IMR-90 (cell line): ENCODE results near the gene ULK2. TPM values are rescaled to one million over a fixed set of nuclear protein-coding genes. Genes with fewer than 3 reads are reported as not detected.
A peak's percentile ranks its signal among the peaks of the same experiment; 100 is the strongest.

Experiments
- ATAC-seq: fragments of 200-7000 bp; cut with Tn5 transposase; 2 replicates; pipeline ENCODE4 v1.9.1; 2020; ENCODE audit warnings: low read depth, mild to moderate bottlenecking, moderate library complexity
- Bru-seq: library from RNA; stranded (reverse); fragments of 400-500 nt; gene quantifications from one replicate; lab custom pipeline; 2021; lab: Mats Ljungman, UMichigan
- BruChase-seq, 2 experiments: library from RNA; stranded (reverse); fragments of 400-500 nt; gene quantifications; one replicate each; lab custom pipeline; 2021; lab: Mats Ljungman, UMichigan
- BruUV-seq: library from RNA; stranded (reverse); fragments of 400-500 nt; replicated peaks from 2 replicates; lab custom pipeline; 2021; lab: Mats Ljungman, UMichigan
- CTCF ChIA-PET: fragments of 300-600 bp; formaldehyde crosslinking; extraction: SDS; loops from one replicate; lab custom pipeline; 2021; ENCODE audit warnings: antibody characterized with exemption; lab: Yijun Ruan, JAX
- POLR2A ChIA-PET: fragments of 300-600 bp; sonication (Branson Sonifier 250); formaldehyde crosslinking; loops from one replicate; lab custom pipeline; 2022; ENCODE audit warnings: antibody characterized with exemption; ENCODE audit not compliant: unreplicated experiment; lab: Charles Lee
- DNase-seq: peaks from one replicate; pipeline ENCODE4 v3.0.0; 2013
- H2AFZ ChIP-seq: replicated peaks from 2 replicates; pipeline ENCODE3; 2013; ENCODE audit warnings: low read length, mild to moderate bottlenecking; ENCODE audit not compliant: poor library complexity
- H2AK5ac ChIP-seq: 2 replicates; pipeline ENCODE4 v1.6.1; 2013; ENCODE audit warnings: low read depth, low read length, inconsistent platforms
- H2AK9ac ChIP-seq: replicated peaks from 2 replicates; pipeline ENCODE3; 2013; ENCODE audit warnings: mild to moderate bottlenecking, low read depth, low read length, moderate library complexity; ENCODE audit not compliant: poor library complexity
- H2BK120ac ChIP-seq: 2 replicates; pipeline ENCODE4 v1.6.1; 2013; ENCODE audit warnings: low read depth, low read length, inconsistent platforms
- H2BK15ac ChIP-seq: 3 replicates; pipeline ENCODE4 v1.6.1; 2013; ENCODE audit warnings: low read depth, low read length, inconsistent platforms
- H2BK20ac ChIP-seq: 2 replicates; pipeline ENCODE4 v1.6.1; 2013; ENCODE audit warnings: low read depth, mild to moderate bottlenecking, inconsistent platforms, low read length, moderate library complexity
- H2BK5ac ChIP-seq: 2 replicates; pipeline ENCODE4 v1.6.1; 2013; ENCODE audit warnings: mild to moderate bottlenecking, low read depth, low read length, inconsistent platforms; ENCODE audit not compliant: poor library complexity, severe bottlenecking
- H3K14ac ChIP-seq: replicated peaks from 2 replicates; pipeline ENCODE4 v1.6.1; 2013; ENCODE audit warnings: low read depth, low read length, inconsistent platforms
- H3K18ac ChIP-seq: 2 replicates; pipeline ENCODE4 v1.6.1; 2013; ENCODE audit warnings: low read depth, low read length, control low read depth
- H3K23ac ChIP-seq: 2 replicates; pipeline ENCODE4 v1.6.1; 2013; ENCODE audit warnings: low read depth, low read length, inconsistent platforms
- H3K27ac ChIP-seq: 2 replicates; pipeline ENCODE4 v1.5.1; 2013; ENCODE audit warnings: mild to moderate bottlenecking, control low read depth, low read length; ENCODE audit not compliant: insufficient read depth
- H3K27me3 ChIP-seq: 2 replicates; pipeline ENCODE4 v1.6.1; 2013; ENCODE audit warnings: low read length; ENCODE audit not compliant: control insufficient read depth, insufficient read depth
- H3K36me3 ChIP-seq: 2 replicates; pipeline ENCODE4 v1.6.1; 2013; ENCODE audit warnings: low read length, mixed read lengths; ENCODE audit not compliant: control insufficient read depth, insufficient read depth
- H3K4ac ChIP-seq: 2 replicates; pipeline ENCODE4 v1.6.1; 2013; ENCODE audit warnings: low read depth, low read length, inconsistent platforms
- H3K4me1 ChIP-seq: 2 replicates; pipeline ENCODE4 v1.6.1; 2013; ENCODE audit warnings: low read length, mixed read lengths; ENCODE audit not compliant: control insufficient read depth, insufficient read depth
- H3K4me2 ChIP-seq: 2 replicates; pipeline ENCODE4 v1.6.1; 2013; ENCODE audit warnings: low read depth, mild to moderate bottlenecking, control low read depth, low read length, moderate library complexity
- H3K4me3 ChIP-seq: 2 replicates; pipeline ENCODE4 v1.5.1; 2013; ENCODE audit warnings: low read depth, mild to moderate bottlenecking, control low read depth, low read length, moderate library complexity; ENCODE audit not compliant: insufficient read depth
- H3K56ac ChIP-seq: 2 replicates; pipeline ENCODE4 v1.6.1; 2013; ENCODE audit warnings: low read length, inconsistent platforms; ENCODE audit not compliant: insufficient read depth; ENCODE audit errors: extremely low read depth
- H3K79me1 ChIP-seq, 2 experiments: 2 replicates each; pipeline ENCODE4 v1.6.1; 2013; ENCODE audit warnings: low read length in 2 of 2, inconsistent platforms in 1 of 2, low read depth in 1 of 2
- H3K9ac ChIP-seq: 2 replicates; pipeline ENCODE4 v1.6.1; 2013; ENCODE audit warnings: low read depth, low read length, control low read depth
- H3K9me1 ChIP-seq: 2 replicates; pipeline ENCODE4 v1.6.1; 2013; ENCODE audit warnings: low read length, inconsistent platforms; ENCODE audit not compliant: insufficient read depth
- H3K9me3 ChIP-seq: 2 replicates; pipeline ENCODE4 v1.6.1; 2013; ENCODE audit warnings: low read length; ENCODE audit not compliant: control insufficient read depth, insufficient read depth
- H4K20me1 ChIP-seq: 2 replicates; pipeline ENCODE4 v1.6.1; 2013; ENCODE audit warnings: low read length, inconsistent platforms; ENCODE audit not compliant: insufficient read depth
- H4K5ac ChIP-seq: 2 replicates; pipeline ENCODE4 v1.6.1; 2013; ENCODE audit warnings: mild to moderate bottlenecking, low read depth, low read length, control low read depth
- H4K8ac ChIP-seq, 2 experiments: 2 replicates each; pipeline ENCODE4 v1.6.1; 2013; ENCODE audit warnings: low read depth in 2 of 2, low read length in 2 of 2, control low read depth in 1 of 2, inconsistent platforms in 1 of 2
- H4K91ac ChIP-seq: 2 replicates; pipeline ENCODE4 v1.6.1; 2013; ENCODE audit warnings: low read depth, low read length, inconsistent platforms; ENCODE audit not compliant: insufficient read depth
- ELK1 ChIP-seq: fragments of 150-350 bp; IDR thresholded peaks from 2 replicates; pipeline ENCODE4 v1.6.1; 2016; ENCODE audit warnings: low read depth, mild to moderate bottlenecking, low read length, moderate library complexity, borderline replicate concordance
- FOS ChIP-seq: fragments of 150-350 bp; IDR thresholded peaks from 2 replicates; pipeline ENCODE4 v1.6.1; 2016; ENCODE audit warnings: low read depth, low read length
- MAFK ChIP-seq: IDR thresholded peaks from 2 replicates; pipeline ENCODE4 v1.6.1; 2012; ENCODE audit warnings: low read depth, low read length, improper control_type of control experiment
- MXI1 ChIP-seq: IDR thresholded peaks from 2 replicates; pipeline ENCODE4 v1.6.1; 2012; ENCODE audit warnings: low read depth, mild to moderate bottlenecking, low read length, moderate library complexity, borderline replicate concordance
- NFE2L2 ChIP-seq: fragments of 150-350 bp; IDR thresholded peaks from 2 replicates; pipeline ENCODE4 v1.6.1; 2016; ENCODE audit warnings: low read depth, mild to moderate bottlenecking, low read length
- RAD21 ChIP-seq: IDR thresholded peaks from 2 replicates; pipeline ENCODE4 v1.6.1; 2012; ENCODE audit warnings: low read length, improper control_type of control experiment
- RFX5 ChIP-seq: IDR thresholded peaks from 2 replicates; pipeline ENCODE4 v1.8.0; 2012; ENCODE audit warnings: low read depth, mild to moderate bottlenecking, low read length, moderate library complexity
- SMC3 ChIP-seq: fragments of 150-350 bp; IDR thresholded peaks from 2 replicates; pipeline ENCODE4 v1.6.1; 2016; ENCODE audit warnings: low read depth, mild to moderate bottlenecking, antibody characterized with exemption, low read length, moderate library complexity
- WGBS, 2 experiments: methylation state at CpG; one replicate each; pipeline versions ENCODE4 v1.1.5 to v1.1.7; 2013; ENCODE audit warnings: missing lambda C conversion rate in 2 of 2; ENCODE audit not compliant: insufficient read length in 1 of 2; ENCODE audit errors: extremely low coverage in 2 of 2; 5-methylcytosine and 5-hydroxymethylcytosine counted together
- dilution Hi-C: fragments of 300-500 bp; cut with HindIII; formaldehyde crosslinking; loops from one replicate; pipeline ENCODE4 v1.14.3; 2018; ENCODE audit warnings: low sequenced_read_pairs; ENCODE audit not compliant: unreplicated experiment
- in situ Hi-C: fragments of 300-500 bp; cut with MboI; formaldehyde crosslinking; loops from 3 replicates; pipeline ENCODE4 v1.14.3; 2019; ENCODE audit warnings: low sequenced_read_pairs, inconsistent platforms, mixed read lengths
- intact Hi-C: fragments of 100-400 bp; cut with micrococcal nuclease; formaldehyde crosslinking; loops from 2 replicates; pipeline ENCODE4 v1.10.0; 2022
- long read RNA-seq: library from polyadenylated mRNA; unstranded; transcript quantifications from one replicate; pipeline ENCODE4 v2.0.0, GENCODE V29; 2021; ENCODE audit not compliant: unreplicated experiment
- polyA plus RNA-seq, 3 experiments: library from polyadenylated mRNA; depleted of rRNA; stranded (reverse); fragments of >200 nt; gene quantifications; 2 replicates each; pipeline ENCODE4 v1.2.3, GENCODE V29; 2012; ENCODE audit warnings: low replicate concordance in 1 of 3
- total RNA-seq: library from RNA; depleted of rRNA; stranded (reverse); fragments of >200 nt; gene quantifications from 2 replicates; pipeline ENCODE4 v1.2.3, GENCODE V29; 2012; rRNA removed
- TF ChIP-seq, protein P1 (sequence below): fragments of 150-350 bp; IDR thresholded peaks from 2 replicates; pipeline ENCODE4 v1.6.1; 2017; ENCODE audit warnings: mild to moderate bottlenecking, antibody characterized with exemption, low read length, low read depth
- TF ChIP-seq, protein P2 (sequence below): conservative IDR thresholded peaks from 2 replicates; pipeline ENCODE4 v1.5.1; 2012; ENCODE audit warnings: mild to moderate bottlenecking, low read depth, low read length, improper control_type of control experiment

The ULK2 gene
- 7.8 and 10.8 TPM in 2 replicates for total RNA-seq
- 7.9 and 8.9 TPM in 2 replicates for polyA plus RNA-seq (2012; rRNA removed)
- polyA plus RNA-seq (2012; cell fraction: cytosol; rRNA removed) = 1.7 and 6.4 TPM in 2 replicates
- 20.1 and 24.2 TPM in 2 replicates for polyA plus RNA-seq (2012; cell fraction: nucleus; rRNA removed; ENCODE audit: low replicate concordance)
- percentile 65 among the genes with signal in this experiment for Bru-seq, nascent RNA
- BruChase-seq, experiment 1, labeled RNA remaining after a 6-hour chase = percentile 78 among the genes with signal in this experiment
- BruChase-seq, experiment 2, labeled RNA remaining after a 2-hour chase = percentile 70 among the genes with signal in this experiment
- long read RNA-seq, full-length matches to known transcripts = 7 of 16 reads
- long read RNA-seq, partial matches to known transcripts = 5 of 16 reads
- long read RNA-seq, other reads (novel, unspliced or antisense) = 4 of 16 reads

DNA sequence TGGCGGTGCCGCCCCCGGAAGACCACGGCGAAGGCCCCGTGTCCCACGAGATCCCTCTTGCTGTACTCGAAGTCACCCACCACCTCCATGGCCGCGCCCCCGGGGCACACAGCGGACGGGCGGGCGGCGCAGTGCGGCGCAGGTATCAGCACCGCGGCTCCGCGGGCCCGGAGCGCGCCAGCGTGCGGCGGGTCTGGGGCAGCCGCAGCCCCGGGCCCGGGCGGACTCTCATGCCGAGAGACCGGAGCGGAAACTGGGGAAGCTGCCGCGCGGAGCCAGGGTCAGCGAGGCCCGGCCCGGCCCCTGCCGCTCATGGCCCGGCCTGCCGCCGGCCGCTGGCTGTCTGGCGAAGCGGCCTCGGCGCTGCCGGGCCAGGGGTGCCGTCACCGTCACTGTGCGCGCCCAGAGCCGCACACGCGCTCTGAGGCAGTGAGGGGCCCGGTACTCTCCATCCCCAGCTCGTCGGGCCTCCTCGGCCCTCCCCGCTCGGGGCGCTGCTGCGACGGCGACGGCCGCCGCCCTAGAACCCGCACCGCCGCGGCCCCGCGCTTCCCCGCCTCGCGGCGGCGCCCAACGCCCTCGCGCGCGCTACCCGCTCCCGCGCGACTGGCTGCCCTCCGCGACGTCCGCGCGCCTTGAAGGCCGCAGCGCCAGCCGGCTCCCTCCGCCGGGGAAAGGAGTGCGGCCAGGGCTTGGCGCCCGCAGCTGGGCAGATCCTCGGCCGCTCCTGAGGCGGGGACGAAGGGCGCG lies at the start of gene ULK2:
TSS of gene ULK2 (minus strand) at position 608 of the 750 bp plus-strand sequence. CDS start at position 89, 519 bp downstream.
- no peak within 1 kb of the TSS for H2AK5ac ChIP-seq
- peak within 1 kb of the TSS; percentile 16; the same call in 1 of the 2 replicates for H3K56ac ChIP-seq
- dilution Hi-C loops = no loop called here
- H3K27ac ChIP-seq = peak within 1 kb of the TSS; percentile 56
- peak within 1 kb of the TSS; percentile 65 for H2BK120ac ChIP-seq
- H4K5ac ChIP-seq = peak within 1 kb of the TSS; percentile 79
- no peaks in the 10 kb centered on the region for H3K9me3 ChIP-seq
- in situ Hi-C loops = no loop called here
- peak within 1 kb of the TSS; percentile 41; the same call in 1 of the 2 replicates for H3K14ac ChIP-seq
- peak within 1 kb of the TSS; percentile 95 for H2AFZ ChIP-seq
- 1% methylated on average over 11 of the region's 111 CpGs; no CpG with 5 or more reads in 1 of the 2 experiments for WGBS, 2 experiments
- no peak within 1 kb of the TSS; the same call in 2 of the 3 replicates for H2BK15ac ChIP-seq
- peak within 1 kb of the TSS; percentile 40; the same call in 1 of the 2 replicates for H2BK20ac ChIP-seq
- H2AK9ac ChIP-seq = peak within 1 kb of the TSS; percentile 22
- H3K18ac ChIP-seq = peak within 1 kb of the TSS; percentile 58; the same call in 1 of the 2 replicates
- peak within 1 kb of the TSS; percentile 82 for H3K9ac ChIP-seq
- no peaks in the 10 kb centered on the region for H3K27me3 ChIP-seq
- intact Hi-C loops = loop anchor here (5.0 kb wide), 1 partner anchor 40 kb away; no protein-coding TSS in a partner anchor
- ChIA-PET CTCF (interaction anchor here (0.5 to 1.6 kb wide), 3 partner anchors 10 to 141 kb away, joined by 3 read pairs; no protein-coding TSS in a partner anchor), POLR2A (no interaction called here)
- no peaks in the 10 kb centered on the region for H3K4me1 ChIP-seq
- no peaks in the 10 kb centered on the region; the same call in 1 of the 2 replicates for H3K9me1 ChIP-seq
- H2BK5ac ChIP-seq = peak within 1 kb of the TSS; percentile 42
- peaks cover 6% of the 10 kb centered on the region in 2 experiments for H3K79me1 ChIP-seq
- no peaks in the 10 kb centered on the region for H4K20me1 ChIP-seq
- DNase-seq = peak; percentile 69
- peak within 1 kb of the TSS; percentile 38; the same call in 1 of the 2 replicates for H3K23ac ChIP-seq
- peak within 1 kb of the TSS; percentile 61 to 90; a peak in 3 of 4 replicates for H4K8ac ChIP-seq
- H3K36me3 ChIP-seq = peaks cover 2% of the 10 kb centered on the region; the same call in 1 of the 2 replicates
- H3K4me2 ChIP-seq = peak within 1 kb of the TSS; percentile 99
- peak; percentile 85 for ATAC-seq
- H4K91ac ChIP-seq = peak within 1 kb of the TSS; percentile 73
- no TSS peak for BruUV-seq
- peak within 1 kb of the TSS; percentile 66 for H3K4me3 ChIP-seq
- H3K4ac ChIP-seq = peak within 1 kb of the TSS; percentile 73
- TF ChIP-seq RAD21 (peak; percentile 20; the same call in 1 of the 2 replicates), FOS (no peak), NFE2L2 (no peak), SMC3 (0 out of 2 replicates have a peak, but pooled peaks have one; percentile 22), MAFK (no peak), RFX5 (no peak), ELK1 (no peak), MXI1 (no peak)
- TF ChIP-seq, protein P1, sequence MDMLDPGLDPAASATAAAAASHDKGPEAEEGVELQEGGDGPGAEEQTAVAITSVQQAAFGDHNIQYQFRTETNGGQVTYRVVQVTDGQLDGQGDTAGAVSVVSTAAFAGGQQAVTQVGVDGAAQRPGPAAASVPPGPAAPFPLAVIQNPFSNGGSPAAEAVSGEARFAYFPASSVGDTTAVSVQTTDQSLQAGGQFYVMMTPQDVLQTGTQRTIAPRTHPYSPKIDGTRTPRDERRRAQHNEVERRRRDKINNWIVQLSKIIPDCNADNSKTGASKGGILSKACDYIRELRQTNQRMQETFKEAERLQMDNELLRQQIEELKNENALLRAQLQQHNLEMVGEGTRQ = no peak
- TF ChIP-seq, protein P2, sequence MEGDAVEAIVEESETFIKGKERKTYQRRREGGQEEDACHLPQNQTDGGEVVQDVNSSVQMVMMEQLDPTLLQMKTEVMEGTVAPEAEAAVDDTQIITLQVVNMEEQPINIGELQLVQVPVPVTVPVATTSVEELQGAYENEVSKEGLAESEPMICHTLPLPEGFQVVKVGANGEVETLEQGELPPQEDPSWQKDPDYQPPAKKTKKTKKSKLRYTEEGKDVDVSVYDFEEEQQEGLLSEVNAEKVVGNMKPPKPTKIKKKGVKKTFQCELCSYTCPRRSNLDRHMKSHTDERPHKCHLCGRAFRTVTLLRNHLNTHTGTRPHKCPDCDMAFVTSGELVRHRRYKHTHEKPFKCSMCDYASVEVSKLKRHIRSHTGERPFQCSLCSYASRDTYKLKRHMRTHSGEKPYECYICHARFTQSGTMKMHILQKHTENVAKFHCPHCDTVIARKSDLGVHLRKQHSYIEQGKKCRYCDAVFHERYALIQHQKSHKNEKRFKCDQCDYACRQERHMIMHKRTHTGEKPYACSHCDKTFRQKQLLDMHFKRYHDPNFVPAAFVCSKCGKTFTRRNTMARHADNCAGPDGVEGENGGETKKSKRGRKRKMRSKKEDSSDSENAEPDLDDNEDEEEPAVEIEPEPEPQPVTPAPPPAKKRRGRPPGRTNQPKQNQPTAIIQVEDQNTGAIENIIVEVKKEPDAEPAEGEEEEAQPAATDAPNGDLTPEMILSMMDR = peak; percentile 37
